Measurements from ENCODE around the gene CAB39.

GRCh38 chr2:230865307-230865765, 152.7 kb downstream of the CAB39 start:
- no peak for TF ChIP-seq CTCF (IDR thresholded peaks at IDR 0.05)
- TF ChIP-seq ZFX (IDR thresholded peaks at IDR 0.05; ENCODE audit: borderline replicate concordance), result no peak
